Measurements from ENCODE around the gene SUDS3.
A peak's percentile ranks its signal among the peaks of the same experiment; 100 is the strongest.

Gene SUDS3

GRCh38 chr12:118368821-118369220 is 7.5 kb upstream of the SUDS3 start:
- no peak overlapping the region for H3K27ac Mint-ChIP-seq
- H3K4me1 Mint-ChIP-seq (ENCODE audit: low read depth): peaks cover 19% of the 10 kb centered on the region
- DNase-seq (ENCODE audit: low spot score): no peak
- peaks cover 1% of the 10 kb centered on the region for H3K36me3 Mint-ChIP-seq (ENCODE audit: low read depth)
- no peak overlapping the region for H3K4me3 Mint-ChIP-seq
- peaks cover 15% of the 10 kb centered on the region for H3K27me3 Mint-ChIP-seq (ENCODE audit: low read depth)
- H3K9me3 Mint-ChIP-seq: no peaks in the 10 kb centered on the region

GRCh38 chr12:118370601-118371000 is 5.8 kb upstream of the SUDS3 start:
- Mint-ChIP-seq H3K27me3 (ENCODE audit: low read depth) (peaks cover 15% of the 10 kb centered on the region), H3K9me3 (no peaks in the 10 kb centered on the region), H3K4me1 (ENCODE audit: low read depth) (peaks cover 29% of the 10 kb centered on the region), H3K36me3 (ENCODE audit: low read depth) (peaks cover 1% of the 10 kb centered on the region), H3K27ac (no peak overlapping the region), H3K4me3 (peak overlapping the region; percentile 92)
- no peak for DNase-seq (ENCODE audit: low spot score)

- Mint-ChIP-seq H3K27me3 (ENCODE audit: low read depth) (peaks cover 15% of the 10 kb centered on the region), H3K4me1 (ENCODE audit: low read depth) (peaks cover 35% of the 10 kb centered on the region), H3K9me3 (no peaks in the 10 kb centered on the region), H3K4me3 (peak overlapping the region; percentile 92), H3K36me3 (ENCODE audit: low read depth) (peaks cover 1% of the 10 kb centered on the region), H3K27ac (peak overlapping the region; percentile 92)
- no peak for DNase-seq (ENCODE audit: low spot score)
Measured at GRCh38 chr12:118371321-118372282, 4.8 kb upstream of the SUDS3 start.

- DNase-seq (ENCODE audit: low spot score): peak; percentile 94
- H3K27me3 Mint-ChIP-seq (ENCODE audit: low read depth): peaks cover 15% of the 10 kb centered on the region
- H3K4me1 Mint-ChIP-seq (ENCODE audit: low read depth): peaks cover 41% of the 10 kb centered on the region
- peak within 1 kb of the TSS; percentile 92 for H3K27ac Mint-ChIP-seq
- H3K9me3 Mint-ChIP-seq: no peaks in the 10 kb centered on the region
- peaks cover 1% of the 10 kb centered on the region for H3K36me3 Mint-ChIP-seq (ENCODE audit: low read depth)
- H3K4me3 Mint-ChIP-seq: peak within 1 kb of the TSS; percentile 92
Measured at GRCh38 chr12:118372541-118373495, 3.5 kb upstream of the SUDS3 start, which contains the start of gene TAOK3. Gene TAOK3 (minus strand): TSS chr12:118372907. CDS start chr12:118255567, 117,340 bp downstream.

GRCh38 chr12:118373616-118374015 is 2.7 kb upstream of the SUDS3 start:
- Mint-ChIP-seq H3K4me3 (peak overlapping the region; percentile 92), H3K4me1 (ENCODE audit: low read depth) (peaks cover 43% of the 10 kb centered on the region), H3K27me3 (ENCODE audit: low read depth) (peaks cover 15% of the 10 kb centered on the region), H3K36me3 (ENCODE audit: low read depth) (peaks cover 1% of the 10 kb centered on the region), H3K27ac (peak overlapping the region; percentile 92), H3K9me3 (no peaks in the 10 kb centered on the region)
- no peak for DNase-seq (ENCODE audit: low spot score)

- Mint-ChIP-seq H3K4me3 (peak overlapping the region; percentile 92), H3K27ac (peak overlapping the region; percentile 42), H3K27me3 (ENCODE audit: low read depth) (peaks cover 15% of the 10 kb centered on the region), H3K9me3 (no peaks in the 10 kb centered on the region), H3K36me3 (ENCODE audit: low read depth) (peaks cover 1% of the 10 kb centered on the region), H3K4me1 (ENCODE audit: low read depth) (peaks cover 43% of the 10 kb centered on the region)
- no peak for DNase-seq (ENCODE audit: low spot score)
Measured at GRCh38 chr12:118374126-118374725, 2.1 kb upstream of the SUDS3 start.

- DNase-seq (ENCODE audit: low spot score): no peak
- peak overlapping the region; percentile 44 for H3K4me3 Mint-ChIP-seq
- no peaks in the 10 kb centered on the region for H3K9me3 Mint-ChIP-seq
- H3K4me1 Mint-ChIP-seq (ENCODE audit: low read depth): peaks cover 43% of the 10 kb centered on the region
- H3K27me3 Mint-ChIP-seq (ENCODE audit: low read depth): peaks cover 15% of the 10 kb centered on the region
- no peak overlapping the region for H3K27ac Mint-ChIP-seq
- H3K36me3 Mint-ChIP-seq (ENCODE audit: low read depth): peaks cover 3% of the 10 kb centered on the region
Measured at GRCh38 chr12:118374909-118375308, 1.4 kb upstream of the SUDS3 start.

GRCh38 chr12:118375348-118375747 is 1.0 kb upstream of the SUDS3 start:
- Mint-ChIP-seq H3K4me1 (ENCODE audit: low read depth) (peaks cover 41% of the 10 kb centered on the region), H3K27me3 (ENCODE audit: low read depth) (peaks cover 11% of the 10 kb centered on the region), H3K4me3 (peak overlapping the region; percentile 96), H3K27ac (peak overlapping the region; percentile 99), H3K36me3 (ENCODE audit: low read depth) (peaks cover 6% of the 10 kb centered on the region), H3K9me3 (no peaks in the 10 kb centered on the region)
- DNase-seq (ENCODE audit: low spot score): no peak

GRCh38 chr12:118377021-118377883 is 897 bp downstream of the SUDS3 start:
- H3K4me1 Mint-ChIP-seq (ENCODE audit: low read depth): peaks cover 29% of the 10 kb centered on the region
- no peak for DNase-seq (ENCODE audit: low spot score)
- no peaks in the 10 kb centered on the region for H3K9me3 Mint-ChIP-seq
- H3K27ac Mint-ChIP-seq: peak overlapping the region; percentile 91
- peaks cover 8% of the 10 kb centered on the region for H3K36me3 Mint-ChIP-seq (ENCODE audit: low read depth)
- H3K27me3 Mint-ChIP-seq (ENCODE audit: low read depth): no peaks in the 10 kb centered on the region
- peak overlapping the region; percentile 83 for H3K4me3 Mint-ChIP-seq

GRCh38 chr12:118377884-118378470 is 1.6 kb downstream of the SUDS3 start:
- Mint-ChIP-seq H3K27me3 (ENCODE audit: low read depth) (no peaks in the 10 kb centered on the region), H3K4me3 (peak overlapping the region; percentile 83), H3K27ac (peak overlapping the region; percentile 73), H3K36me3 (ENCODE audit: low read depth) (peaks cover 8% of the 10 kb centered on the region), H3K9me3 (no peaks in the 10 kb centered on the region), H3K4me1 (ENCODE audit: low read depth) (peaks cover 29% of the 10 kb centered on the region)
- DNase-seq (ENCODE audit: low spot score): peak; percentile 66

- no peak for DNase-seq (ENCODE audit: low spot score)
- Mint-ChIP-seq H3K36me3 (ENCODE audit: low read depth) (peaks cover 37% of the 10 kb centered on the region), H3K4me3 (no peak overlapping the region)
Measured at GRCh38 chr12:118391424-118391823, 15.1 kb downstream of the SUDS3 start.

GRCh38 chr12:118391836-118392235 is 15.5 kb downstream of the SUDS3 start:
- no peaks in the 10 kb centered on the region for H3K9me3 Mint-ChIP-seq
- no peaks in the 10 kb centered on the region for H3K4me1 Mint-ChIP-seq (ENCODE audit: low read depth)
- no peaks in the 10 kb centered on the region for H3K27me3 Mint-ChIP-seq (ENCODE audit: low read depth)
- no peak for DNase-seq (ENCODE audit: low spot score)
- H3K4me3 Mint-ChIP-seq: no peak overlapping the region
- no peak overlapping the region for H3K27ac Mint-ChIP-seq
- H3K36me3 Mint-ChIP-seq (ENCODE audit: low read depth): peaks cover 36% of the 10 kb centered on the region

More at GRCh38 chr12:118391424-118391823, 15.1 kb downstream of the SUDS3 start:
- Mint-ChIP-seq H3K9me3 (no peaks in the 10 kb centered on the region), H3K27me3 (ENCODE audit: low read depth) (no peaks in the 10 kb centered on the region), H3K27ac (no peak overlapping the region), H3K4me1 (ENCODE audit: low read depth) (no peaks in the 10 kb centered on the region)
